ENCODE results near the gene TP73. TPM values are rescaled to one million over a fixed set of nuclear protein-coding genes. Genes with fewer than 3 reads are reported as not detected.

The TP73 gene
- total RNA-seq, 1 donor from 2014 or later: 0.05 TPM

DNA sequence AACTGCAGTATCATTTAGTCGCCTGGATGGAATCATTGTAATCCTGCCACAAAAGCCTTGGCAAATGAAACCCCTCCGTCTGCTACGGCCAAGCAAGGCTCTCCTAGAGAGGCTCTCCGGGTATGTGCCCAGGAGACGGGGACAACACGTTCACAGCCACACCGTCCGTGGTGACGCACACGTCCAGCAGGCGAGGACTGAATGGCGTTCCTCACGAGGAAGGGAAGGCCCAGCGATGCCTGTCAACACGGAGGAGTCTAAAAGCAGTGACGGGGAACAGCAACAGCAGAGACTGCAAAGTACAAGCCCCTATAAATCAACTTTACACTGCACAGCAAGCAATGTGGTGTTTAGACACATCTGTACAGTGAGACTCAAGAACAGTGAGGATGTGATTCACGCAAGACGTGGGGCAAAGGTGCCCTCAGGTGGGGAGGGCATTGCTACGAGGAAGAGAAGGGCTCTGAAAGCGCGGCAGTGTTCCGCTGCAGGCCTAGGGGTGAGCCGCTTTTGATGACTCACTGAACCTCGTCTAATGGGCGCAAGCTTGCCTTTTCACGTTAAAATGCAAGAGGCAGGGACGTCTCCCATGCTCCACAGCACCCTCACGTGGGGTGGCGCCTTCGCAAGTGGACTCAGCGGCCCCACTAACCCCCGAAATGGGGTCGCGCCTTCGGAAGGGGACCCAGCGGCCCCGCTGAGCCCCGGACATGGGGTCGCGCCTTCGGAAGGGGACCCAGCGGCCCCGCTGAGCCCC is 9.2 kb upstream of the TP73 start:
- H3K4me3 ChIP-seq: no peak overlapping the region
- H3K36me3 ChIP-seq: peaks cover 73% of the 10 kb centered on the region
- no peaks in the 10 kb centered on the region for H3K4me1 ChIP-seq
- DNase-seq: no peak
- TF ChIP-seq, protein P1, sequence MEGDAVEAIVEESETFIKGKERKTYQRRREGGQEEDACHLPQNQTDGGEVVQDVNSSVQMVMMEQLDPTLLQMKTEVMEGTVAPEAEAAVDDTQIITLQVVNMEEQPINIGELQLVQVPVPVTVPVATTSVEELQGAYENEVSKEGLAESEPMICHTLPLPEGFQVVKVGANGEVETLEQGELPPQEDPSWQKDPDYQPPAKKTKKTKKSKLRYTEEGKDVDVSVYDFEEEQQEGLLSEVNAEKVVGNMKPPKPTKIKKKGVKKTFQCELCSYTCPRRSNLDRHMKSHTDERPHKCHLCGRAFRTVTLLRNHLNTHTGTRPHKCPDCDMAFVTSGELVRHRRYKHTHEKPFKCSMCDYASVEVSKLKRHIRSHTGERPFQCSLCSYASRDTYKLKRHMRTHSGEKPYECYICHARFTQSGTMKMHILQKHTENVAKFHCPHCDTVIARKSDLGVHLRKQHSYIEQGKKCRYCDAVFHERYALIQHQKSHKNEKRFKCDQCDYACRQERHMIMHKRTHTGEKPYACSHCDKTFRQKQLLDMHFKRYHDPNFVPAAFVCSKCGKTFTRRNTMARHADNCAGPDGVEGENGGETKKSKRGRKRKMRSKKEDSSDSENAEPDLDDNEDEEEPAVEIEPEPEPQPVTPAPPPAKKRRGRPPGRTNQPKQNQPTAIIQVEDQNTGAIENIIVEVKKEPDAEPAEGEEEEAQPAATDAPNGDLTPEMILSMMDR (IDR thresholded peaks at IDR 0.05; ENCODE audit: borderline replicate concordance): no peak
- no peaks in the 10 kb centered on the region for H3K27me3 ChIP-seq (ENCODE audit: low read depth)
- no peaks in the 10 kb centered on the region for H3K9me3 ChIP-seq (replicated peaks)
- no peak overlapping the region for H3K27ac ChIP-seq (replicated peaks)
- intact Hi-C loops (cut with micrococcal nuclease): no loop called here

DNA sequence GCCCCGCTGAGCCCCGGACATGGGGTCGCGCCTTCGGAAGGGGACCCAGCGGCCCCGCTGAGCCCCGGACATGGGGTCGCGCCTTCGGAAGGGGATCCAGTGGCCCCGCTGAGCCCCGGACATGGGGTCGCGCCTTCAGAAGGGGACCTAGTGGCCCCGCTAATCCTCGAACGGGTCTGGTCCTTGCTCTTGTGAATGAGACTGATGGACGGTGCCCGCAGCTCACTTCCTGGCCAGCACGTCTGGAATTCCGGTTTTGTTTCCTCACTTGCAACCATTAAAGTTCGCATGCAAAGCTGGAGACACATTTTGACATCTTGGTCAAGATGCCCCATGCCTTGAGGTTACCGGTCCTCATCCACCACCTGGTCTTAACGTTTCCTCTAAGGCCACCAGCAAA is 8.0 kb upstream of the TP73 start:
- no peak for DNase-seq
- H3K4me1 ChIP-seq: peaks cover 9% of the 10 kb centered on the region
- no peak overlapping the region for H3K27ac ChIP-seq (replicated peaks)
- TF ChIP-seq, protein P1 (IDR thresholded peaks at IDR 0.05; ENCODE audit: borderline replicate concordance): no peak
- H3K27me3 ChIP-seq (ENCODE audit: low read depth): no peaks in the 10 kb centered on the region
- H3K36me3 ChIP-seq: peaks cover 61% of the 10 kb centered on the region
- intact Hi-C loops (cut with micrococcal nuclease): no loop called here
- no peak overlapping the region for H3K4me3 ChIP-seq
- H3K9me3 ChIP-seq (replicated peaks): no peaks in the 10 kb centered on the region

DNA sequence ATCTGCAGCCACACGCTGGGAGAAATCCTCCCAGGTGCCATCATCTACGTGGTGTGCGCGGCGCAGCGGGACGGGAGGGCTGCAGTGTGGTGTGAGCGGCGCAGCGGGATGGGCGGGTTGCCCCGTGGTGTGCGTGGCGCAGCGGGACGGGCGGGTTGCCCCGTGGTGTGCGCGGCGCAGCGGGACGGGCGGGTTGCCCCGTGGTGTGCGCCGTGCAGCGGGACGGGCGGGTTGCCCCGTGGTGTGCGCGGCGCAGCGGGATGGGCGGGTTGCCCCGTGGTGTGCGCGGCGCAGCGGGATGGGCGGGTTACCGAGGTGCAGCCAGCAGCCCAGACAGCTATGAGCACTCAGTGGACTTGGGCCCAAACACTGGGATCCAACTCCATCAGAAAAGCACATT is 7.1 kb upstream of the TP73 start:
- intact Hi-C loops (cut with micrococcal nuclease): no loop called here
- no peak overlapping the region for H3K27ac ChIP-seq (replicated peaks)
- H3K27me3 ChIP-seq (ENCODE audit: low read depth): peaks cover 1% of the 10 kb centered on the region
- H3K4me3 ChIP-seq: no peak overlapping the region
- H3K36me3 ChIP-seq: peaks cover 51% of the 10 kb centered on the region
- H3K4me1 ChIP-seq: peaks cover 17% of the 10 kb centered on the region
- H3K9me3 ChIP-seq (replicated peaks): no peaks in the 10 kb centered on the region
- TF ChIP-seq, protein P1 (IDR thresholded peaks at IDR 0.05; ENCODE audit: borderline replicate concordance): no peak
- no peak for DNase-seq

DNA sequence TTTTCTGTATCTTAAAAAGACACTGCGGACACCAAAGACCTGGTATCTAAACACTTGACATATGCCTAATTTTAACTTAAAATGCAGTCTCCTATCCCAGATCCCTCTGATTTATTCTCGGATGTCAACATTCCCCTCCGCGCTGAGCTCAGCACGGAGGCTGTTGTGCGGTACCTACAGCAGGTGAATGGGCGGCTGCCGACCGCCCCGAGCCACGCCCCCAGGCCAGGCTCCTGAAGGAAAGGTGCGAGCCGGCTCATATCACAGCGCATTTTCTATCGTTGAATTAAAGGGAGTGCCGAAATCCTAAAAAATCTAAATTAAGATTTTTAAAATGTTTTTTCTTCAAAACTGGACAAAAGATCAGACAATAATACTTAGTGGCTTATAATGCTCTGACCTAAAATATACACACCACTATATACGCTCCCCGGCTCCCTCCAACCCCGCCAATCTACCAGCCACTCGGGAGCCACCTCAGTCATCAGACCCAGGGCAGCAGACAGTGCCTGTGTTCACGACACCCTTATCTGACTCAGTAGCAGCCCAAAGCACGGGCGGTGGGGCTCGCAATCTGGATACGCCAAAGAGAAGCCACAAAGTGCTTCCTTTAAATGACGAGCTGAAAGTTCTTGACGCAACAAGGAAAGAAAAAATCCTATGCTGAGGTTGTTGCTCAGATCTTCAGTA is 6.5 kb upstream of the TP73 start:
- Histone ChIP-seq H3K27me3 (ENCODE audit: low read depth) (peaks cover 7% of the 10 kb centered on the region), H3K27ac (replicated peaks) (no peak overlapping the region), H3K4me3 (no peak overlapping the region), H3K4me1 (peaks cover 22% of the 10 kb centered on the region), H3K9me3 (replicated peaks) (no peaks in the 10 kb centered on the region), H3K36me3 (peaks cover 46% of the 10 kb centered on the region)
- DNase-seq: peak; percentile 7
- TF ChIP-seq, protein P1 (IDR thresholded peaks at IDR 0.05; ENCODE audit: borderline replicate concordance): no peak
- intact Hi-C loops (cut with micrococcal nuclease): no loop called here

DNA sequence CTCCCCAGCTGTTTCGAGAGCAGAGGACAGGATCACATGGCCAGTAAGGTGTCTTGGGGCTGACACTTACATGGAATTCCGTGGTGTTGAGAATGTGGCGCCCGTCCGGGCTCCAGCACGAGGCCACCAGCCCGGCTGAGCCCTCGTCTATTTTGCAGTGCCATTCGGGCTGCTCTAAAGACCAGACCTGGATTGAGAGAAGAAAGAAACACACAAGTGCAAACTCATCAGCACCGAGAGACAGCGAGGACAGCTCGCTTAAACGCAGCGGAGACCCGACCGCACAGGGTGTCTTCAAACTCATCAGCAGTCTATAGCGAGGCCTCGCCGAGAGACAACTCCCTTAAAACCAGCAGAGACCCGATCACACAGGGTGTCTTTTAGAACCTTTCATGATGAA is 5.7 kb upstream of the TP73 start:
- TF ChIP-seq, protein P1 (IDR thresholded peaks at IDR 0.05; ENCODE audit: borderline replicate concordance): no peak
- Histone ChIP-seq H3K9me3 (replicated peaks) (no peaks in the 10 kb centered on the region), H3K4me1 (peaks cover 30% of the 10 kb centered on the region), H3K4me3 (no peak overlapping the region), H3K27me3 (ENCODE audit: low read depth) (peaks cover 14% of the 10 kb centered on the region), H3K27ac (replicated peaks) (no peak overlapping the region), H3K36me3 (peaks cover 39% of the 10 kb centered on the region)
- intact Hi-C loops (cut with micrococcal nuclease): no loop called here
- DNase-seq: no peak

Measured in left ventricle myocardium inferior (tissue), 1 donor.